GM21786 (cell line): ENCODE results near the gene APOC3.

Experiments used
- ATAC-seq: cut with Tn5 transposase; IDR thresholded peaks from one replicate; pipeline ENCODE4 v1.9.1; 2021; ENCODE audit not compliant: unreplicated experiment

Gene APOC3

DNA sequence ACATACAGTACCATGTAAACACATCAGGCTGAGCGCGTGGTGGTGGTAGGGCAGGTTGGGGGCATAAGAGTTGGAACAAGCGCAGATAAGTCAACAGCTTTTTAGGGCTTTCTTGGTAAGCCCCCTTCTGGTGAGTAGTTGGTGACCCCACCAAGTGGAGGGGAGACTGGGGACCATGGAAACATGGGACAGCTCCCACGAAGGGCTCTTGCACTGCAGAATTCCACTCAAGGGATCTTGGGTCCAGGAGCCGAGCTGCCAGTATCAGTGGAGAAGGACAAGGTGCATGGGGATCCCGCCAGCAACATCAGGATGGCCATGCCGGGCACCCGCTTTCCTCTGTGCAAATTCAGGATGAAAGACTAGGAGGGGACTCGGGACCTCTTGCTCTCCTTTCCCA is 14.0 kb downstream of the APOC3 start:
- ATAC-seq: no peak

DNA sequence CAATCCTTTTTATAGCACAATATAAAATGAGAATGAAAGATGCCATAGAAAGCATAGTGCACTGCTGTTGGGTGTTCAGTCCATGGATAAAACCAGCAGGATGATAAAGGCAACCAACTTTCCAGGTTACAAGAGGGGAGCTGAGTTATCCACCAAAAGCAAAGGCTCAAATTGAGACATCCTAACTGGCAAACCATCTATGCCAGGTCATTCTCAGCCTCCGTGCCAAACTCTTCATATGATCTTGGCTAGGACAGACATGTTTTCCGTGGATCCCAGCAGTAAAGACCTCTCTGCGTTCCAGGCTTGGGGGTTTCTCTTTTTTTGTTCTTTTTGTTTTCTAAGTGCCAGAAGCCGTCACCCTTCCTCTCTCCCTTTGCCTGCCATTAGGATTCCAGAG is 15.0 kb downstream of the APOC3 start:
- ATAC-seq: no peak

DNA sequence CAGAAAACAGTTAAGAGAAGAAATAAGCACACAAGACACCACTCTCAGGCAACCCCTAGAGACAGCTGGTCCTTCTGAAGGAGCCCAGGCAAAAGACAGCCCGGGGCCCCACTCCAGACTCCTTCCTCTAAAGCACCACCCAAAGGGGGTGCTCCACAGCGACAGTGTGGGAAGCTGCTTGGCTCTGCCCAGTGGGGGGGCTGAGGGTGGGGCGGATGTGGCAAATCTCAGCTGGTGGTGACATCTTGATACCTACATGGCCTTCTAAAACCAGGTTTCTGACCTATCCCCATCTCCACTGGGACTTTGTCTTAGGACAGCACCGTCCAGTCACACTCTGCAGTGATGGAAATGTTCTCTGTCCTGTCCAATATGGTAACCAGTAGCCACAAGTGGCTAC is 17.9 kb downstream of the APOC3 start:
- ATAC-seq: no peak

DNA sequence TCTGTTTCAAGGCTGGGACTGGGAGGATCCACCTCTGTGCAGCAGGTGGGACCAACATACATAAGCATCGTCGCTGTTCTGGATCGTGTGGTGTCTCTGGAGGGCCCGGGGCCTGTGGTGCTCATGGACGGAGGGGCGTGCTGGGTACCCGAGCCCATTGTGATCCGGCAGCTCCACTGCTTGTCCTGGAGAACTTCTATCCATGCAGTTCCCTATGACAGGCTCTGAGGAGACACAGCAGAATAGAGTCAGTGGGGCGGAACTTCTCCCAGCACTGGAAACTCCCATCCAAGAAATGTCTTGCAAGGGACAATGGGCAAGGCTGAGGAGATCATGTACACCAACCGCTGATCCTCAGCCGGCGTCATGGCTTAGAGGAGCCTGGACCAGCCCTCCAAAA is 19.4 kb downstream of the APOC3 start:
- no peak for ATAC-seq

DNA sequence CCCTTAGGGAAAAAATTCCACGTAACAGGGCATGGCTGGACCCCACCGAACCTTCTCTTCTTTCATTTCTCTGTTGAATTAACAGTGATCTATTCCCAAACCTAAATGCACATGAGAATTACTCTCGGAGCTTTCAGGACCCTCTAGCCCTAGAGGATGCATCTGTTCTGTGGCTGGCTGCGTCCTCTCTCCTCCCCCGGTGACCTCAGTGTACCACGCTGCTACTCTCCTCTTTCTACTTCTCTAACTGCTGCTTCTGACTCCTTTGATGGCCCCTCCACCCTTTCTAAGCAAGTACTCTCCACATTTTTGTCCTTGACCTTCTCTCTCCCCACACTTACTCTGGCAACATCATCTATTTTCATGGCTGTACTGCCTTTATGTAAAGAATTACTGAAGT is 19.8 kb downstream of the APOC3 start:
- ATAC-seq: no peak

DNA sequence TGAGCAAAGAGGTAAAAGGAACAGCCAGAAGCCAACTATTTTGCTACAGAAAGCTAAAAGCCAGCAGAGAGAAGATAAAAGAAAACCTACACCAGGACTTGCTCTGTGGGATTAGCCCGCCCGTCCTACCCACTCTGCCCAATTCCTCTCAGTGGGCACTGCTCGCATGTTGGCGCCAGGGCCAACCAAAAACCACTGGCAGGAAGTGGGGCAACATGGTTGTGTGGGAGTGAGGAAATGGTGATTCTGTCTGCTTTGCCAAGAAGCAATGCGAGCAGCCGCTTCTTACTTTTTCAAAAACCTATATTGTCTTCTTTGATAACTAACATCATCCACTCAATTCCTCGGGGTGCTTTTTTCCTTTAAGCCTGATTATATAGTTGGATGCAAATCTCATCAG is 21.9 kb downstream of the APOC3 start:
- no peak for ATAC-seq

DNA sequence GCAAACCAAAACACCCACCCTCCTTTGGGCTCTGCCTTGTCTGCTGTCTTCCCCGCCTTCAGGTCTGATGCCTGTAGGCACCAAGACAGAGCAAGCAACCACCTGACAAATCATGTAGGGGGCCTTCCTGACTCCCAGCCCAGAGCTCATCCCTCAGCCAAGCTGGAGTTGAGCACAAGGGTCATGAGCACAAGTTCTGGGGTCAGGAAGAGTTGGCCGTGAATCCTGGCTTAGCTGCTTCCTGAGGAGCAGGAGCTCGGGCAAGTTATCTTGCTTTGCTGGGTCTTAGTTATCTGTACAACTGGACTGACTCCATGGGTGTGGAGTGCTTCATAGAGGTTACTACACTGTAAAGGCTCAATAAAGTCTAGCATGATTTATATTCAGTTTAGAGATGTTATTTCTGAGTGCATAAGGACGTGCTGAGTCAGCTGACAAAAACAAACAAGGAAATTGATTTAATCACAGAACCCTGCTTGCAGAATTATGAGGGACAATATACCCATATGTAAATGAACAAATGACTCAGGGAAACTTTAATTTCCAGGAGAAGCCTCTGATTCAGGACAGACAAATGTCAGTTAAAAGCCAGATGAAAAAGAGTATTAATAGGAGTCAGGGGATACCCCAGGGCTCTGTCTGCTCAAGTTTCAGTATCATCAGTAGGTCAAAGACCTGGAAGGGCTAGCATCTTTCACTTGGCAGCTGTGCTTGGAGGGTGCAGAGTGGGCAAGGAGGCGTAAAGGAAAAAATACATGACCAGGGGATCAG is 22.7 kb downstream of the APOC3 start:
- ATAC-seq: peak; percentile 57

DNA sequence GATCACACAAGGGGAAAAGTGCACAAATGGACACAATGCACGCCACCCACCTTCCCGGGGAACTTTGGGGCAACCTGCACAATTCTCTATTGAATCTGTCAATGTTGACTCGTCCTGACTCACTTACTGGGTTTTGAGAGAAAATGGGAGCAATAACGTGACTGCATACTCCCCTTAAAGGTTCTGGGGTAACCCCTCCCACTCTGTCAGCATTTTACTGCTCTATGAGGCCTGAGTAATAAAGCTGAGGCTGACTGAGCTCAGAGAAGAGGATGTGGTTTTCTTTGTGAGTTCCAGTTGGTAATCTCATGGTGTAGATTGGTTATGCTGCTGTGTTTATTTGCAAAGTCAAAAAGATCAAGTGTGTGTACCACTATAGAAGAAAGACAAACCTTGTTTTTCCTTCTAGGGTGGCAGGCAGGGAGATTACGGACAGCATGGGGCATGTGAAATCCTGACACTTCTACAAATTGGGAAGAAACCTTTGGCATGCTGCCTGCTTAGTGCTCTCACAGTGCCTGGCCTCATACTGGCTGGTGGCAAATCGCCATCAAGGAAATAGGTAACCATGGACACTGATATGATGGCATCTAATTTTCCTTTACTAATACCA is 23.9 kb downstream of the APOC3 start:
- peak; percentile 97 for ATAC-seq

DNA sequence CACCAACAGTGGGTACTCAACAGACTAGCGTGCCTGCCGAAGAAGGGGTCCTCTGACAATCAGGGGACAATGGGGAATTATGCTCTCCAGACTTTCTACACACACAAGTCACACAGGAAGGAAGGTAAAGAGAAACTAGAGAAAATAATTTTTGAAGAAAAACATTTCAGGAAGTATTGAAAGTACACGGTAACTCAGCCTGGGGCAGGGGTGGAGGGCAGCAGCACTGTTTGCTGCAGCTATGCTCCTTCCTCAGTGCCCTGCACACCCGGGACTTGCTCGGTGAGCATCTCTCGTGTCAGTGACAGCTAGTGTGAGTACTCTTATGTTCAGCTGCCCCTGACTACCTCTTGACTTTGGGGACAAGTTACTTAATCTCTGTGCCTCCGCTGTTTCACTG is 25.7 kb downstream of the APOC3 start:
- no peak for ATAC-seq

DNA sequence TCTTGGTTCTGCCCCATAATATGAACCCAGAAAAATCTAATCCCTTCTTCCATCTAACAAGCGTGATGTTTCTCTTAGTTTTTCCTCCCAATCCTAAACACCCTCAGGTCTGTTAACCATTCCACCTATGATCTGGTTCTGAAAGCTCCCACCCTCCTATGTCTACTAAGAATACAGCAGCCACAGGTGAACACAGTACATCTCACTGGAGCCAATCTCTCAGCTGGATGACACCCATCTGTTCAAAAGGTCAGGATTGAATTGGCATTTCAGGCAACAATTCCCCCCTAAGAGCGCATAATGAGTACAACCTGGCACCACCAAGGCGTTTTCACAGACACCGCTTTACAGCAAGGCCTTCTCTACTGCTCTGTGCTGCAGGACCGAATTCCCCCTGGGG is 26.7 kb downstream of the APOC3 start:
- no peak for ATAC-seq

DNA sequence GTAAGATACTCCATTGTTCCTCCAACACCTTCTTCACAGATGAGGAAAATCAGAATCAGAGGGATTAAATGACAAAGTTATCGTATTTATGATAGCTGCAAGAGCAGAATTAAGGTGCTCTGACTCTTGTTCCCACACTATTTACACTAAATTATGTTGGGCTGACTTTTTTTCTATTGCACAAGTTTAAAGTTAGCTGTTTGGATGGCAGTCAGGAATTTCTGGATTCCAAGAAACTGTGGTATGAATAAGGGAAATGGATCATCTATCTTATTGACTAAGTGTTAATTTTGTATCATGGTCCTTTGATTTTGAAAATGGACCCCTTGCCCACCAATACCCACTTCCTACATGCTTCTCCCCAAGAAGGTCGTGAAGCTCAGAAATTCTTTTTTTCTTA is 27.6 kb downstream of the APOC3 start:
- no peak for ATAC-seq

DNA sequence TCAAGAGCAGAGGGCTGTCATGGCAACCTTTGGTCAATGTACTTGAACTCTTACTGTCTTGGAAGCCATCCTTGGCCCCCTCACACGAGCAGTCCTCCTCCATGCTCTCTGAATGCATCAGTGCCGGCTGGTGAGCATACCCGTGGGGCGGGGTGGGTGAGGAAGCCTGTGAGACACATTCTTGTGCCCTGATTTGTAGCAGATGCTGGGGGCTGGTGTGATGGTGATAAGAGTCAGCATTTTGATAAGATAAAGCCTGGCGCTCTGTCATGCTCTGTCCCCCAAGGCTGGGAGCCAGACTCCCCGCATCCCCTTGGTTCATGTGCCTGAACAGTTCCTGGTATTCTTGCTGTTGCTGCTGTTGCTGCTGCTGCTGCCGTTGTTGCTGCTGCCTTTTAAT is 28.2 kb downstream of the APOC3 start:
- no peak for ATAC-seq

DNA sequence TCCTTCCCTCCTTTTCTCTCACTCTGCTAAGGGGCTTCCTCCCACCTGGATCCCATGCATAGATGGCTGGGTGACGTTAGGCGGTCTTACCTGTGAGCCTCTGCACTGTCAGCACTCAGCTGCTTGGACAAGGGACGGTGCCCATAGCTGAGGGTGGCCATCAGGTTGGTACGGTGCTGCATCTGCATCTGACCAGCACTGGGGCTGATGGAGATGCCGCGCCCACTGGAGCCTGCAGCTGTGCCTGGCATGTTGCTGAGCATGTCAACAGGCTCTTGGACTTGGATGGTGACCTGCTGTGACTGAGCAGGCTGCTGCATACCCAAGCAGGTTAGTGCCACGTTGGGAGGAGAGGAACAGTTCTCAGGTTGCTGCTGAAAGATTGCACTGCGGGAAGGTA is 29.5 kb downstream of the APOC3 start:
- ATAC-seq: no peak

DNA sequence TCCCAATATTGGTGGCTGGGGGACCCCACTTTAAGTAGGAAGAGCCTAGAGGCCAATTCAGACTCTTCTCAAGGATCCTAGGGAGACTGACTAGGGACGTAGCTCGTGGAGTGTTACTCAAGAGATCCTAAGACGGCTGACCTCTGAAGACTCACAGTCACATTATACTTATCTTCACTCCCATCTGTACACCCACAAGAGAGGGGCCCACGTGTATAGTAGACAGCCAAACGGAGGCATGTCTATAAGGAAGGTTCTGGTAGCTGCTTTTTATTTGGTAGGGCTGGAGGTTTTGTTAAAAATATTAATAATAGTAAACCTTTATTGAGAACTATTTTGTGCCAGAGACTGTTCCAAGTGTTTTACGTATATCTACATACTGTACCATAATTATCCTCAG is 30.6 kb downstream of the APOC3 start:
- no peak for ATAC-seq

DNA sequence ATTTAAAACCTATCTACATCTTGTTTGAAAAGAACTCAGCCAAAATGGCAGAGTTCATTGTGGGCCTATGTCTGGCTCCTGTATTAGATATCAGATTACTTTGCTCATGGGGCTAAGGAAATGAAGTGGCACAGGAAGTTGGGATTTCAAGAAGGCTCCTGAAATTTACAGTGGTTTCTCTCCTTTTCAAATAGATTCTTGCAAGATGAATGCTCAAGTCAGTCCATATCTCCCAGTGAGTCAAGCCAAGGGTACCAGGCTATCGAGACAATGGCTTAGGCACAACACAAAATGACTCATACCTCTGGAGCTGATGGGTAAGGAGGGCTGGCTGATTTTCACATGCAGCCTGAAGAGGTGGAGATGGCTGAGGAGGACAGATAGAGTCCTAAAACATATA is 31.8 kb downstream of the APOC3 start:
- no peak for ATAC-seq

DNA sequence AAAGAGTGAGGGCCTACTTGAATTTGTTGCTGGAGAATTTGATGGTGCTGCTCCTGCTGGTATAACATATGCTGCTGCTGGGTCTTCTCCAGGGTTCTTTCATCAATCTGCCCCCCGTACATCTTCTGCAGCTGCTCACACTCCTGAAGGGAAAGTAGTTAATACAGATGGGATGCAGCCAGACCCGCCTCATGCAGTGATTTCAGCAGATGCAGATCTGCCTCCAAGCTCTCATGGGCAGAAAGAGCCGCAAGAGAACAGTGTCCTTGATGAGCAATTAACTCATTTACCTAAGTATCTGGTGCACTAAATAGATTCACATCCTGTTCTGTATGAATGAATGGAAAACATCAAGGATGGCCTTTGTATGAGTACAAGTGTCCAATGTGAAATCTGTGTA is 32.5 kb downstream of the APOC3 start:
- no peak for ATAC-seq

DNA sequence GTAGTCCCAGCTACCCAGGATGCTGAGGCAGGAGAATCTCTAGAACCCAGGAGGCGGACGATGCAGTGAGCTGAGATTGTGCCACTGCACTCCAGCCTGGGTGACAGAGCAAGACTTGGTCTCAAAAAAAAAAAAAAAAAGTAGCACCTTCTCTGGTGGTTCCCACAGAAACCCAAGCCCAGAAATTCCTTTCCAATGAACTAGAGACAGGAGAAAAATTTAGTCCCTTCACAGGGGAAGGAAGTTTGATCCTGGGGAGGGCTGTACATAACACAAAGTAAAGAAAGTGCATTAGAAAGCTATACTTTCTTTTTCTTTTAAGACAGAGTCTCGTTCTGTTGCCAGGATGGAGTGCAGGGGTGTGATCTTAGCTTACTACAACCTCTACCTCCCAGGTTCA is 33.2 kb downstream of the APOC3 start:
- no peak for ATAC-seq

DNA sequence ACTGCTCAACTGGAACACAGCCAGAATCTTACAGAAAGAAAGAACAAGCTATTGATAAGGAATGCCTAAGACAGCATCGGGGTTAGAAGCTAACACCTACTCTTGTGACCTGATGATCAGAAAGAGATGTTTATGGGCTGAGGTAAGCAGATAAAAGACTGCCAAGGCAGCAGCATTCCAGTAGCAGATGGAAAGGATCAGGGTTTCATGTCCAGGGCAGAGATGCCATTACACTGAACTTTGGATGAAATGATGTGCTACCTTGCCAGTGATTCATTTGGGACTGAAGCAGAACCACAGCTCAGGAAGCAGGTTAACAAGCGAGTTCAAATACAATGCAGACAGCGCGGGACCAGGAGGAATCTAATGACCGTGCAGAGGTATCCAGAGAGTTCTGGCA is 34.8 kb downstream of the APOC3 start:
- ATAC-seq: no peak

DNA sequence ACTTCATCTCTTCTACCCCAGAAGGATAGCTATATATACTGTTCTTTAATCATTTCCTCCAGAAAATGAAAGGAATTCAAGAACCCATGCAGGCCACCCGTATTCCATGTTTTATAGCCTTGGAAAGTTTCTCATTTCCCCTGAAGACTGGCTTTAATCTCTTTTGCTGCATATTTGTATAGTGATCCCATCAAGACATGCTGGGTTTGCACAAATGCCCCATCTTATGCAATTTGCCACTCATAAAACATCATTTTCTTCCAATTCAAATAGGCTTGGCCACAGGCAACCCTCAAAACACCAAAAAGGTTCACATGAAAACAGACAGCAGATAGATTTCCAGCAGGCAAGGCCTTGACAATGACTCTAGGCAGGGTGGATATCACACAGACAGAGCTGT is 36.0 kb downstream of the APOC3 start:
- ATAC-seq: no peak

DNA sequence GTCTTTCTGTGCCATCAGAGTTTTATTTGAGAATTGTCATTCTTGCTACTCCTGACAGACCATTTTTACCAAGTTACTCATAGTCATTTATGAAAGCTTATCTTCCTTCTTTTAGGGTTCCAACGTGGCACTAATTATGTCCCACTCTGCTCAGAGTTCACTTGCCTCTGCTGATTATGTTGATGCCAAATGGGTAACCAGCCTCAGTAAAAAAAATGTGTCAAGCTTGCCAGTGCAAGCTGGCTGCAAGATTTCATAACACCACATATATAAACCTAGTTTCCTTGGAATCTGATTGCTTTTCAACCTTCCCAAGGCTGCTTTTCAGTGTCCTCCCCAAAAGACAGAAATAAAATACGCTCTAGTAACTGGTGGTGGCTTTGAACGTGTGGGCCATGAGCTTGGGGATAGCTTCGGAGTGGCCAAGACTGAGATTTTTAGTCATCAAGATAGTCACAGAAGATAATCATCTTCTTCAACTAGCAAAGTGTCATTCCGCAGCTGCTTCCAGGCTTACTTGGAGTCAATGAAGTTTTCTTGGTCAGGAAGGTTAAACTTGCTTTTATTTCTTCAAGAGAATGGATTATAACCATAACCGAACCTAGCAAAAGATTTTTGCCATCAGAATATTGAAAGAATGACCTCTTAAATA is 37.2 kb downstream of the APOC3 start:
- no peak for ATAC-seq

DNA sequence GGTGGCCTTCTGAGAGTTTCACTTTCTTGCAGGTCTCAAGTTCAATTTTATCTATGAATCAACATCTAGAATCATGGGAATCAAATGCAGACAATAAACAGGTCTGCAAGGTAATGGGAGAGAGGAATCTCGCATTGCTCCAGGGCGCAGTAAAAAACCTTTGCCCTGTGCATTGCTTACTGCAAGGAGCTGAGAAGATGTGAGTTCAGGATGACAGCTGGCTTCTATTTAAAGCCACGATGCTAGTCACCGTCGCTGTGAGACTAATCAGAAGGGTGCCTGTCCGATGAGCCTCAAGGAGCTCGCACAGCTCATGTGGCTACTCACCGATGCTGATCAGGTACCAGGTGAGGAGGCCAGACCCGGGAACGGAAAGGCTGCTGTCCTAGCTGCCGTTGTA is 37.9 kb downstream of the APOC3 start:
- ATAC-seq: no peak

DNA sequence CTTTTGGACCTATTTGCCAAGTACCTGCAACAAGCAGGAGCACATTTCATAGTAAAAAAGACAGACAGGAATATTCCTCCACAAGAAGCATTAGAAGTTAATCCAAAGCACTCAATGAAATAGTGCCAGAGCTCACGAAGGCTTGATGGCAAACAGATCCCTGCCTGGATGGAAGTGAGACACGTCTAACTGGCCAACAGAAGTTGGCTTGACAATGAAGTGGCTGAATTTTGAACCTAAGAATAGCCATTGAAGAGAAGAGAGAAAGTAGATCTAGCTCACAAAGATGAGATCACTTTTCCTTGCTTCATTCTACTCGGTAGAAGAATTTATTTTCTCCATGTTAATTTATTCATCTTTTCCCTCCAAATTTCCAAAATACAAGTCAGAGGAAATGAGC is 38.4 kb downstream of the APOC3 start:
- no peak for ATAC-seq

DNA sequence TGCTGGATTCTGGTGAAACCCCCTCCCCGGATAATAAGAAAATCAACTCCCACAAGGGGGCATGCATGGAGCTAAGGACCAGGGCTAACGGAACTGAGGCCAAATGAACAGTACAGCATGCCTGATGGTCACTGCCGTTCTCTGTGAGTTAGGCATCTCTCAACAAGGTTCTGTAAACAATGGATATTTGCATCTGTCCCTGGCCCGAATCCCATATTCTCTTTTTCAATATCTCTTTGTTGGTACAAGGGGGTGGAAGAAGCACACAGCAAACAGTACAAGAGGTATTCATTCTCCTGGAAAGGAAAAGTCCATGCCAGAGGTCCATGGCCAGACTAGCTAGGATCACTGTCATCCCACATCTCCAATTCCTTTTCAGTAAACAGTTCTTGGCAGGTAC is 39.9 kb downstream of the APOC3 start:
- no peak for ATAC-seq
